MM.1S (cell line): ENCODE results near the gene NPIPA1.
"Not testable (repeated sequence)": the region's sequence is repeated elsewhere in the genome, so short reads cannot be mapped to it uniquely, and the experiment has no call there.

ENCODE experiments used
- DNase-seq: peaks from one replicate; pipeline ENCODE4 v3.0.0-alpha.2; 2015
- H2AFZ ChIP-seq: fragments of 300-600 bp; sonication (generic); 2 replicates; pipeline ENCODE4 v1.6.0; 2016; ENCODE audit warnings: antibody characterized with exemption, low read length
- H3F3A ChIP-seq: fragments of 300-600 bp; sonication (generic); 2 replicates; pipeline ENCODE4 v1.6.1; 2016; ENCODE audit warnings: mild to moderate bottlenecking, antibody characterized with exemption, low read length, moderate library complexity, mixed read lengths; ENCODE audit not compliant: insufficient read depth
- H3K27ac ChIP-seq: fragments of 300-600 bp; sonication (generic); 2 replicates; pipeline ENCODE4 v1.5.1; 2016; ENCODE audit warnings: mild to moderate bottlenecking, low read length
- H3K27me3 ChIP-seq: fragments of 300-600 bp; sonication (generic); replicated peaks from 2 replicates; pipeline ENCODE4 v1.6.0; 2016; ENCODE audit warnings: low read length; ENCODE audit not compliant: insufficient read depth
- H3K36me3 ChIP-seq: fragments of 300-600 bp; sonication (generic); replicated peaks from 2 replicates; pipeline ENCODE4 v1.6.1; 2016; ENCODE audit warnings: mild to moderate bottlenecking, low read length, mixed read lengths; ENCODE audit not compliant: insufficient read depth
- H3K4me1 ChIP-seq: fragments of 300-600 bp; sonication (generic); 2 replicates; pipeline ENCODE4 v1.6.1; 2016; ENCODE audit warnings: low read length, mixed read lengths
- H3K4me2 ChIP-seq: fragments of 300-600 bp; sonication (generic); 2 replicates; pipeline ENCODE4 v1.6.0; 2016; ENCODE audit warnings: low read depth, low read length
- H3K4me3 ChIP-seq: fragments of 300-600 bp; sonication (generic); 2 replicates; pipeline ENCODE4 v1.5.1; 2016; ENCODE audit warnings: low read length, mixed read lengths
- H3K79me2 ChIP-seq: fragments of 300-600 bp; sonication (generic); 2 replicates; pipeline ENCODE4 v1.6.1; 2016; ENCODE audit warnings: mixed run types, low read length, mixed read lengths
- H3K9ac ChIP-seq: fragments of 300-600 bp; sonication (generic); 2 replicates; pipeline ENCODE4 v1.6.1; 2016; ENCODE audit warnings: low read length, mixed read lengths
- H3K9me2 ChIP-seq: fragments of 300-600 bp; sonication (generic); replicated peaks from 2 replicates; pipeline ENCODE4 v1.6.1; 2016; ENCODE audit warnings: mild to moderate bottlenecking, low read length, mixed read lengths; ENCODE audit not compliant: insufficient read depth
- H3K9me3 ChIP-seq: fragments of 300-600 bp; sonication (generic); replicated peaks from 2 replicates; pipeline ENCODE4 v1.6.1; 2016; ENCODE audit warnings: mild to moderate bottlenecking, low read length, mixed read lengths; ENCODE audit not compliant: insufficient read depth
- H4K20me1 ChIP-seq: fragments of 300-600 bp; sonication (generic); 2 replicates; pipeline ENCODE4 v1.6.1; 2016; ENCODE audit warnings: mild to moderate bottlenecking, low read length, moderate library complexity, mixed read lengths; ENCODE audit not compliant: insufficient read depth
- TF ChIP-seq, protein P1 (sequence below): fragments of 300-600 bp; sonication (generic); IDR thresholded peaks from 2 replicates; pipeline ENCODE4 v1.5.1; 2016; ENCODE audit warnings: antibody characterized with exemption, low read length, mixed read lengths

Gene NPIPA1

DNA sequence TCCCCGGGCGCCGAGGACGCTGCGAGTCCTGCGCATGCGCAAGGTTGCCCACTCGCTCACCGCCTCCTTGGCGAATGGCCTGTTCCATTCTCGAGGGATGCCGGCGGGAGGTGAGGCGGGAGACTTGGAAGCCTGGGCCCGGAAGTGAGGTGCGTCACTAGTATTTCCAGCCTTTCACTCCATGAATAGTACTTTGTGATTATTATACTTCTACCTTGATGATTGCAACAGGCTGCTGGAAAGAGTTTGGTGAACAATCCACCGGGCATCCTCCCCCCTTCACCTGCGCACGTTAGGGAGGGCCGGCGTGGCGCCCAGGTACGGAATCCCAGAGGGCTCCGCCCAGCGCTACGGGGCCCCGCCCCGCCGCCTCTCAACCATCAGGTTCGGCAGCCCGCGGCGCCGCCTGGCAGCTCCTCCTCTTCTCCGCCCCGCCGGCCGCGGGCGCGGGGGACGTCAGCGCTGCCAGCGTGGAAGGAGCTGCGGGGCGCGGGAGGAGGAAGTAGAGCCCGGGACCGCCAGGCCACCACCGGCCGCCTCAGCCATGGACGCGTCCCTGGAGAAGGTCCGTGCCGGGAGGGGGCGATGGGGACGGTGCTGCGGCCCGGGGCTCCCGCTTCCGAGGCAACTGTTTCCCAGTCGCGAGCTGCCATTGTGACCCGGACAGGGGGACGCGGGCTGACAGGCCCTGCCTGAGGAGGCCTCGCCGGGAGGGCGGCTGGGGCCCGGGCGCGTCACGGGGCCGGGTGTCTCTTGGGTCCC, 37.6 kb downstream of the NPIPA1 start, which contains the start of gene PDXDC1:
Gene PDXDC1, plus strand, starts transcription at position 371 of the 762 bp plus-strand sequence. Its CDS starts 174 bp downstream, at position 545.
- Histone ChIP-seq H3K27ac (peak within 1 kb of the TSS; percentile 48; the same call in 1 of the 2 replicates), H3K4me3 (peak within 1 kb of the TSS; percentile 86), H3K79me2 (peaks cover 44% of the 10 kb centered on the region), H3K4me2 (peak within 1 kb of the TSS; percentile 100), H2AFZ (peak within 1 kb of the TSS; percentile 74), H3K9ac (peak within 1 kb of the TSS; percentile 84)
- DNase-seq = peak; percentile 98
- H3K9me2 ChIP-seq, H4K20me1 ChIP-seq, H3K27me3 ChIP-seq, H3K4me1 ChIP-seq, H3F3A ChIP-seq, H3K9me3 ChIP-seq, H3K36me3 ChIP-seq: not testable (repeated sequence)

DNA sequence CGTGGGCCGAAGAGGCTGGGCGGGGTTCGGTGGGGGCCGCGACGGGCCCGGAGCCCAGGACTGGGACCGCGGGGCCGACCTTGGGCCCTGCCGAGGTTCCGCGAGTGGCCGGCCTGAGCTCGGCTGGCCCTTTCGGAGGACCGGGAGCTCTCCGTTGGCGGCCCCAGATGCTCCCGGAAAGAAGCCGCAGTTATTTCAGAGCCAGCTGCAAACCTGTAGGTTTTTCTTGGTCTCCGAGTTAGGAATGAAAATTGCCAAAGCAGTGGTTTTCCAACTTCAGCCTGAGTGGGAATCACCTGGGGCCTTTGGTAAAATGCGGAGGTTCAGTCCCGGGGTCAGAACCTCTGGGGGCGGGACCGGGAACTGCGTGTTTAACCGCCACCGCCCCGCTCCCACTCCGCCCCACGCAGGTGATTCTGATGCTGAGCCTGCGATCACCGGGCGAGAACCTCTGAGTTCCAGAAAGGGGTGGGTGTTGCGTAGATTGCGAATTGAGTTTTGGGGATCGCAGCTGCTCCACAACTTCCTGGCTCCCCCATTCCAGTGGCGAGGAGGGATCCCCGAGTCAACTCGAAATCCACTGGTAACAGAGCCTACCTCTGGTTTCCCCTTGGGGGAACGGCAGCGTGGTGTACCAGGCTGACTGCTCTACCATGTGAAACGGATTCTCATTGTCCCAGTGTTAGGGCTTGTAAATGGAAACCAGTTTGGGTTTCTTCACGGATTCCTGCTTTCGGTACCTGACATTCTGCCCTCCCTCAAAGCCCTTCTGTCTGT, 38.4 kb downstream of the NPIPA1 start:
- not testable (repeated sequence) for H3K4me1 ChIP-seq, H3F3A ChIP-seq, H3K27me3 ChIP-seq, H3K36me3 ChIP-seq, H4K20me1 ChIP-seq, H3K9me3 ChIP-seq, H3K9me2 ChIP-seq
- peak overlapping the region; percentile 84 for H3K9ac ChIP-seq
- H3K27ac ChIP-seq = peak overlapping the region; percentile 48; the same call in 1 of the 2 replicates
- TF ChIP-seq, protein P1, sequence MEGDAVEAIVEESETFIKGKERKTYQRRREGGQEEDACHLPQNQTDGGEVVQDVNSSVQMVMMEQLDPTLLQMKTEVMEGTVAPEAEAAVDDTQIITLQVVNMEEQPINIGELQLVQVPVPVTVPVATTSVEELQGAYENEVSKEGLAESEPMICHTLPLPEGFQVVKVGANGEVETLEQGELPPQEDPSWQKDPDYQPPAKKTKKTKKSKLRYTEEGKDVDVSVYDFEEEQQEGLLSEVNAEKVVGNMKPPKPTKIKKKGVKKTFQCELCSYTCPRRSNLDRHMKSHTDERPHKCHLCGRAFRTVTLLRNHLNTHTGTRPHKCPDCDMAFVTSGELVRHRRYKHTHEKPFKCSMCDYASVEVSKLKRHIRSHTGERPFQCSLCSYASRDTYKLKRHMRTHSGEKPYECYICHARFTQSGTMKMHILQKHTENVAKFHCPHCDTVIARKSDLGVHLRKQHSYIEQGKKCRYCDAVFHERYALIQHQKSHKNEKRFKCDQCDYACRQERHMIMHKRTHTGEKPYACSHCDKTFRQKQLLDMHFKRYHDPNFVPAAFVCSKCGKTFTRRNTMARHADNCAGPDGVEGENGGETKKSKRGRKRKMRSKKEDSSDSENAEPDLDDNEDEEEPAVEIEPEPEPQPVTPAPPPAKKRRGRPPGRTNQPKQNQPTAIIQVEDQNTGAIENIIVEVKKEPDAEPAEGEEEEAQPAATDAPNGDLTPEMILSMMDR = peak; percentile 4; the same call in 1 of the 2 replicates
- peak overlapping the region; percentile 74 for H2AFZ ChIP-seq
- peak overlapping the region; percentile 100 for H3K4me2 ChIP-seq
- peaks cover 51% of the 10 kb centered on the region for H3K79me2 ChIP-seq
- peak; percentile 29 for DNase-seq
- peak overlapping the region; percentile 86 for H3K4me3 ChIP-seq

DNA sequence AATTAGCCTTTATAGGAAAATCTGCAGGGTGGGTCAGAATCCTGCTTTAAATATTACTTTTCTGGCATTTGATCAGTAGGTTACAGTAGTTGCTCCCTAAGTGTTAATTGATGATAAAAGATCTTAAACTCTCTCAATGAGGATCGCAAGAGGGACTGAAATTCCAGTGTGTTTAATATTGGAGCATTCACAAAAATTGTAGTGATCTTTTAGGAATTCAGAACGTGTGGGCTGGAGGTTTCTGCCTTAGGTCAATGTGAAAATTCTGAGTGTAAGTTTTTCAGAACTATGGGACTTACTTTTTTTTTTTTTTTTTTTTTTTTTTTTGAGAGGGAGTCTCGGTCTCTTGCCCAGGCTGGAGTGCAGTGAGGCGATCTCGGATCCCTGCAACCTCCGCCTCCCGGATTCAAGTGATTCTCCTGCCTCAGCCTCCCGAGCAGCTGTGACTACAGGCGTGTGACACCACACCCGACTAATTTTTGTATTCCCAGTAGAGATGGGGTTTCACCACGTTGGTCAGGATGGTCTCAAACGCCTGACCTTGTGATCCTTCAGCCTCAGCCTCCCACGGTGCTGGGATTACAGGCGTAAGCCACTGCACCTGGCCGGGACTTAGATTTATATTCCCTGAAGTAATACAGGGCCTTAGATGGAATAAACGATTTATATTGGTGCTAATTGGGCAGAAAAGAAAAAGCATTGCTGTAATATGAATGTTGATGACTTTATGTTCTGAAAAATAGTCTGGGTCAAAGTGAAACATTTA, 39.9 kb downstream of the NPIPA1 start:
- H3K9ac ChIP-seq, H3K27ac ChIP-seq, H3K4me1 ChIP-seq, H4K20me1 ChIP-seq, DNase-seq, H3K9me2 ChIP-seq, H3K4me3 ChIP-seq, H3K36me3 ChIP-seq, H3K27me3 ChIP-seq, H3F3A ChIP-seq, H2AFZ ChIP-seq, H3K9me3 ChIP-seq, H3K4me2 ChIP-seq: not testable (repeated sequence)
- H3K79me2 ChIP-seq = peaks cover 64% of the 10 kb centered on the region

DNA sequence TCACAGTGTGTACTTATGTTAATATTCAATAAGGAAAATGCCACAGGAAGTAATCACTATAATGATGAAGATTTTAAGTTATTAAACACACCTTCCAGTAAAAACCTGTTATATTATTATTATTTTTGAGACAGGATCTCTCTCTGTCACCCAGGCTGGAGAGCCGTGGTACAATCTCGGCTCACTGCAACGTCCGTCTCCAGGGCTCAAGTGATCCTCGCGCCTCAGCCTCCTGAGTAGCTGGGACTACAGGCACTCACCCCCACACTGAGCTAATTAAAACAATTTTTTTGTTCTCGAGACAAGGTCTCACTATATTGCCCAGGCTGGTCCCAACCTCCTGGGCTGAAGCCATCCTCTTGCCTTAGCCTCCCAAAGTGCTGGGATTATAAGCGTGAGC, 41.0 kb downstream of the NPIPA1 start:
- not testable (repeated sequence) for H3K9me3 ChIP-seq, H3F3A ChIP-seq, H2AFZ ChIP-seq, H3K9ac ChIP-seq, H3K9me2 ChIP-seq, H3K36me3 ChIP-seq, H3K4me2 ChIP-seq, H3K4me1 ChIP-seq, H3K27me3 ChIP-seq, H3K4me3 ChIP-seq, H4K20me1 ChIP-seq, DNase-seq, H3K27ac ChIP-seq
- H3K79me2 ChIP-seq = peaks cover 74% of the 10 kb centered on the region

DNA sequence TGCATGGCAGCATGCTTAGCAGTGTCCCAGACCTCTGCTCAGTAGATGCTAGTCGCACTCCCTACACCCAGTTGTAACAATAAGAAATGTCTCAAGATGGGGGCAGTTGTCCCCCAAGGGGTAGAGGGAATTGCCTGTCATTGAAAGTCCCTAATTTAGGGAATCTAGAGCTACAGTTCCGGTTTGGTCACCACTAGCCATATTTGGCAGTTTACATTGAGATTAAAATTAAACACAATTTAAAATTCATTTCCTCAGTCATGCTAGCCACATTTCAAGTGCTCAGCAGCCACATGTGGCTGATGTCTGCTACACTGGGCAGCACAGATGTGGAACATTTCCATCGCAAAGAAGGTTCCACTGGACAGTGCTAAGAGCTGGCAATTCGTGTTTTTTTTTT, 41.7 kb downstream of the NPIPA1 start:
- not testable (repeated sequence) for H3K9me3 ChIP-seq, H3K27ac ChIP-seq, H3K4me3 ChIP-seq

DNA sequence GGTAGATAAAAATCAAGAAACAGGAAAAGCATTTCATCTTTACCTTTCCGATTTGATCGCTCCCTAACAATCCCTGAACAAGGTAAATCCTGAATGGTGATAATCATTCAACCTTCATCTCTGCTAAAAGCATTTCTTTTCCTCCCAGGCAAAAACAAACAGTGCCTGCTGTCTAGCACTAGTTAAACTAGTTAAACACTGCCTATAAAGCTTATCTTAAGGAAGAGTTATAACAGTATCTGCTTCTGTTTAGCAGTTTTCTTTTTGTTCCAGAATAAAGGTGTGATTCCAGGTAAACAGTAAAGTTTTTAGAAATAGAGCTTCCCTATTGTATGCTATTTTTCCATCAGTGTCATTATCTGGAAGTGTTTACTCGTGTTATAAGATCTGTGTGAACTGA, 44.0 kb downstream of the NPIPA1 start:
- not testable (repeated sequence) for H3F3A ChIP-seq, H3K9me2 ChIP-seq, H2AFZ ChIP-seq, H4K20me1 ChIP-seq, H3K4me2 ChIP-seq, H3K4me1 ChIP-seq, H3K4me3 ChIP-seq, DNase-seq, H3K9ac ChIP-seq, H3K27me3 ChIP-seq, H3K9me3 ChIP-seq, H3K27ac ChIP-seq, H3K36me3 ChIP-seq
- peaks cover 84% of the 10 kb centered on the region for H3K79me2 ChIP-seq

More for the DNA sequence above, 41.7 kb downstream of the NPIPA1 start:
- not testable (repeated sequence) for DNase-seq, H3K36me3 ChIP-seq, H3K9me2 ChIP-seq, H4K20me1 ChIP-seq, H3K27me3 ChIP-seq, H3K4me2 ChIP-seq, H3K9ac ChIP-seq, H3F3A ChIP-seq, H2AFZ ChIP-seq, H3K4me1 ChIP-seq
- peaks cover 79% of the 10 kb centered on the region for H3K79me2 ChIP-seq

DNA sequence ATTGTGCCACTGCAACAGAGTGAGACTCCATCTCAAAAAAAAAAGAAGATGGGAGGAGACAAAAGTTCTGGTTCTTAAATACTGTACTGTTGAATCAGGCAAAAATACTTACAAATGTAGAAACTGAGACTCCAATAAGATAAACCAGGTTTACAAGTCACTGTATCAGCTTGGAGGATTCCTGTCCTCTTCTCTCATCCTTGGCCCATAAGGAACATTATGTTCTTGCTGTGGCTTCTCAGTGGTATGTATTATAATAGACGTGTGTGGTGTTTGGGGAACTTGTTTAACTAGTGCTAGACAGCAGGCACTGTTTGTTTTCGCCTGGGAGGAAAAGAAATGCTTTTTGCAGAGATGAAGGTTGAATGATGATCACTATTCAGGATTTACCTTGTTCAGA, 45.3 kb downstream of the NPIPA1 start:
- not testable (repeated sequence) for H3K4me2 ChIP-seq

More for the DNA sequence above, 45.3 kb downstream of the NPIPA1 start:
- H3K79me2 ChIP-seq = peaks cover 84% of the 10 kb centered on the region
- H3K9me2 ChIP-seq, H3K27ac ChIP-seq, H4K20me1 ChIP-seq, H3K4me1 ChIP-seq, DNase-seq, H3K9ac ChIP-seq, H2AFZ ChIP-seq, H3K36me3 ChIP-seq, H3F3A ChIP-seq, H3K9me3 ChIP-seq, H3K27me3 ChIP-seq, H3K4me3 ChIP-seq: not testable (repeated sequence)
